Upper lobe of right lung (tissue), 1 donor: ENCODE measurements around the gene SLCO3A1. TPM values are rescaled to one million over a fixed set of nuclear protein-coding genes. Genes with fewer than 3 reads are reported as not detected.
"Not testable (repeated sequence)": the region's sequence is repeated elsewhere in the genome, so short reads cannot be mapped to it uniquely, and the experiment has no call there.

ENCODE experiments used
- ATAC-seq: fragments of 200-7000 bp; cut with Tn5 transposase; one replicate; pipeline ENCODE4 v1.9.1; 2020; ENCODE audit warnings: mild to moderate bottlenecking, moderate library complexity
- DNase-seq: peaks from one replicate; pipeline ENCODE4 v3.0.0-alpha.2; 2020
- H3K27ac ChIP-seq: fragments of 200-600 bp; one replicate; pipeline ENCODE4 v1.8.0; 2022
- H3K27me3 ChIP-seq: fragments of 200-600 bp; one replicate; pipeline ENCODE4 v1.8.0; 2022; ENCODE audit warnings: mild to moderate bottlenecking
- H3K36me3 ChIP-seq: fragments of 200-600 bp; one replicate; pipeline ENCODE4 v1.8.0; 2022
- H3K4me1 ChIP-seq: fragments of 200-600 bp; one replicate; pipeline ENCODE4 v1.8.0; 2022
- H3K4me3 ChIP-seq: fragments of 200-600 bp; one replicate; pipeline ENCODE4 v1.8.0; 2022; ENCODE audit warnings: mild to moderate bottlenecking
- H3K9me3 ChIP-seq: fragments of 200-600 bp; one replicate; pipeline ENCODE4 v1.8.0; 2022
- CTCF ChIP-seq: fragments of 200-600 bp; IDR thresholded peaks from one replicate; pipeline ENCODE4 v1.8.0; 2022; ENCODE audit warnings: antibody characterized with exemption
- intact Hi-C: fragments of 100-400 bp; cut with DNase I; formaldehyde crosslinking; loops from one replicate; pipeline ENCODE4 v1.11.0; 2022
- total RNA-seq: library from RNA; stranded (reverse); fragmentation: NEBNext Ultra II Directional; extraction: Animal tissue kit (Norgen Biotek cat#: 25700); gene quantifications from one replicate; pipeline ENCODE4 v1.2.1, GENCODE V29; 2021
- donor health status: DM: no; HTN: yes; CAD: no; lungs with severe emphysema.

SLCO3A1 gene
- total RNA-seq, 1 donor from 2014 or later, result 50.6 TPM

- Histone ChIP-seq H3K4me1 (peaks cover 32% of the 10 kb centered on the region), H3K27me3 (no peaks in the 10 kb centered on the region), H3K27ac (peak overlapping the region; percentile 51), H3K4me3 (no peak overlapping the region), H3K36me3 (no peaks in the 10 kb centered on the region), H3K9me3 (no peaks in the 10 kb centered on the region)
- DNase-seq (no peak), ATAC-seq (no peak)
- intact Hi-C loops, result no loop called here
- TF ChIP-seq CTCF, result no peak
Measured at GRCh38 chr15:91956026-91956723, 102.7 kb downstream of the SLCO3A1 start.

GRCh38 chr15:91961357-91961756 is 107.8 kb downstream of the SLCO3A1 start:
- intact Hi-C loops, result no loop called here
- TF ChIP-seq CTCF, result no peak
- DNase-seq (no peak), ATAC-seq (no peak)
- Histone ChIP-seq H3K27ac (no peak overlapping the region), H3K36me3 (no peaks in the 10 kb centered on the region), H3K4me1 (peaks cover 22% of the 10 kb centered on the region), H3K9me3 (no peaks in the 10 kb centered on the region), H3K27me3 (no peaks in the 10 kb centered on the region), H3K4me3 (no peak overlapping the region)

GRCh38 chr15:91963747-91964146 is 110.2 kb downstream of the SLCO3A1 start:
- H3K36me3 ChIP-seq, DNase-seq, H3K27ac ChIP-seq, ATAC-seq, intact Hi-C loops, H3K9me3 ChIP-seq, H3K4me3 ChIP-seq, H3K27me3 ChIP-seq: not testable (repeated sequence)
- peaks cover 18% of the 10 kb centered on the region for H3K4me1 ChIP-seq

GRCh38 chr15:91965501-91966193 is 112.1 kb downstream of the SLCO3A1 start:
- Histone ChIP-seq H3K4me1 (peaks cover 28% of the 10 kb centered on the region), H3K27ac (no peak overlapping the region), H3K4me3 (no peak overlapping the region), H3K9me3 (no peaks in the 10 kb centered on the region), H3K36me3 (no peaks in the 10 kb centered on the region), H3K27me3 (no peaks in the 10 kb centered on the region)
- TF ChIP-seq CTCF, result no peak
- no peak for DNase-seq
- peak; percentile 14 for ATAC-seq
- intact Hi-C loops, result no loop called here

- Histone ChIP-seq H3K4me3 (no peak overlapping the region), H3K36me3 (no peaks in the 10 kb centered on the region), H3K27ac (no peak overlapping the region), H3K4me1 (peaks cover 28% of the 10 kb centered on the region), H3K9me3 (no peaks in the 10 kb centered on the region), H3K27me3 (no peaks in the 10 kb centered on the region)
- intact Hi-C loops, result no loop called here
- no peak for ATAC-seq
- TF ChIP-seq CTCF, result no peak
- no peak for DNase-seq
Measured at GRCh38 chr15:91966194-91966552, 112.7 kb downstream of the SLCO3A1 start.

GRCh38 chr15:91967935-91968606 is 114.6 kb downstream of the SLCO3A1 start:
- no peak for DNase-seq
- intact Hi-C loops, result no loop called here
- Histone ChIP-seq H3K27me3 (no peaks in the 10 kb centered on the region), H3K9me3 (no peaks in the 10 kb centered on the region), H3K4me3 (no peak overlapping the region), H3K36me3 (no peaks in the 10 kb centered on the region), H3K4me1 (peaks cover 20% of the 10 kb centered on the region), H3K27ac (no peak overlapping the region)
- ATAC-seq, result peak; percentile 48
- TF ChIP-seq CTCF, result no peak
